OCI-LY7 (cell line): ENCODE results near the gene CFAP57. TPM values are rescaled to one million over a fixed set of nuclear protein-coding genes. Genes with fewer than 3 reads are reported as not detected.

Experiments used
- BruUV-seq: library from RNA; stranded (reverse); fragments of 400-500 nt; replicated peaks from 2 replicates; lab custom pipeline; 2021; lab: Mats Ljungman, UMichigan
- CTCF ChIA-PET: fragments of 300-600 bp; sonication (Branson Sonifier 250); formaldehyde crosslinking; loops from one replicate; lab custom pipeline; 2022; ENCODE audit warnings: antibody characterized with exemption; ENCODE audit not compliant: unreplicated experiment; lab: Charles Lee
- POLR2A ChIA-PET: fragments of 300-600 bp; sonication (Branson Sonifier 250); formaldehyde crosslinking; loops from one replicate; lab custom pipeline; 2022; ENCODE audit warnings: antibody characterized with exemption; lab: Charles Lee
- DNase-seq: peaks from one replicate; pipeline ENCODE4 v3.0.0-alpha.2; 2015; ENCODE audit warnings: low spot score
- H2AFZ ChIP-seq: fragments of 200-600 bp; sonication (generic), shearing (Covaris generic); 2 replicates; pipeline ENCODE4 v1.6.1; 2014; ENCODE audit warnings: mild to moderate bottlenecking, antibody characterized with exemption, low read length, moderate library complexity
- H3K27ac ChIP-seq: fragments of 200-600 bp; sonication (generic); 2 replicates; pipeline ENCODE4 v1.5.1; 2014; ENCODE audit warnings: mixed run types, low read depth, mild to moderate bottlenecking, moderate library complexity, low read length, inconsistent platforms; ENCODE audit not compliant: poor library complexity, severe bottlenecking
- H3K36me3 ChIP-seq: fragments of 200-600 bp; sonication (generic); 2 replicates; pipeline ENCODE4 v1.6.1; 2014; ENCODE audit warnings: mild to moderate bottlenecking, antibody characterized with exemption, low read length, moderate library complexity, mixed read lengths; ENCODE audit not compliant: insufficient read depth
- H3K4me1 ChIP-seq: fragments of 200-600 bp; sonication (generic); 2 replicates; pipeline ENCODE4 v1.5.1; 2014; ENCODE audit warnings: mild to moderate bottlenecking, low read length; ENCODE audit not compliant: insufficient read depth, poor library complexity, severe bottlenecking
- H3K4me2 ChIP-seq: fragments of 200-600 bp; sonication (generic); 2 replicates; pipeline ENCODE4 v1.6.1; 2014; ENCODE audit warnings: mild to moderate bottlenecking, low read length
- H3K4me3 ChIP-seq: fragments of 200-600 bp; sonication (generic); 2 replicates; pipeline ENCODE4 v1.5.1; 2014; ENCODE audit warnings: mild to moderate bottlenecking, low read depth, low read length; ENCODE audit not compliant: poor library complexity, severe bottlenecking
- H3K79me2 ChIP-seq: fragments of 200-600 bp; sonication (generic); 2 replicates; pipeline ENCODE4 v1.6.1; 2016; ENCODE audit warnings: low read depth, mild to moderate bottlenecking, low read length, moderate library complexity, mixed read lengths; ENCODE audit not compliant: insufficient read depth
- H3K9me2 ChIP-seq: fragments of 200-600 bp; sonication (generic); 2 replicates; pipeline ENCODE4 v1.6.1; 2016; ENCODE audit warnings: mild to moderate bottlenecking, low read length, mixed read lengths; ENCODE audit not compliant: insufficient read depth
- H3K9me3 ChIP-seq: fragments of 200-600 bp; sonication (generic); 2 replicates; pipeline ENCODE4 v1.6.1; 2014; ENCODE audit warnings: mild to moderate bottlenecking, mixed run types, low read length, mixed read lengths
- H4K20me1 ChIP-seq: fragments of 200-600 bp; sonication (generic); 2 replicates; pipeline ENCODE4 v1.6.1; 2014; ENCODE audit warnings: mild to moderate bottlenecking, antibody characterized with exemption, low read length, moderate library complexity, mixed read lengths; ENCODE audit not compliant: insufficient read depth
- EZH2phosphoT487 ChIP-seq: fragments of 200-600 bp; sonication (generic); IDR thresholded peaks from 2 replicates; pipeline ENCODE4 v1.6.1; 2018; ENCODE audit warnings: low read depth, borderline replicate concordance, mild to moderate bottlenecking, mixed run types, antibody characterized with exemption, low read length, moderate library complexity, mixed read lengths
- intact Hi-C: fragments of 100-400 bp; cut with micrococcal nuclease; formaldehyde crosslinking; loops from one replicate; pipeline ENCODE4 v1.10.0; 2022; ENCODE audit not compliant: unreplicated experiment
- total RNA-seq, 2 experiments: library from RNA; depleted of rRNA in 1 of 2; stranded (reverse); fragments of >200 nt in 1 of 2; shearing (Covaris generic) in 1 of 2; gene quantifications; 2 replicates each; pipeline ENCODE4 v1.2.3, GENCODE V29; 2014 to 2022
- TF ChIP-seq, protein P1 (sequence below): fragments of 200-600 bp; sonication (generic); conservative IDR thresholded peaks from 2 replicates; pipeline ENCODE4 v1.5.1; 2014; ENCODE audit warnings: mild to moderate bottlenecking, antibody characterized with exemption, low read length, moderate library complexity, mixed read lengths

Gene CFAP57
- total RNA-seq, 2 experiments from 2014 or later: 0.17 TPM; not detected in 1

DNA sequence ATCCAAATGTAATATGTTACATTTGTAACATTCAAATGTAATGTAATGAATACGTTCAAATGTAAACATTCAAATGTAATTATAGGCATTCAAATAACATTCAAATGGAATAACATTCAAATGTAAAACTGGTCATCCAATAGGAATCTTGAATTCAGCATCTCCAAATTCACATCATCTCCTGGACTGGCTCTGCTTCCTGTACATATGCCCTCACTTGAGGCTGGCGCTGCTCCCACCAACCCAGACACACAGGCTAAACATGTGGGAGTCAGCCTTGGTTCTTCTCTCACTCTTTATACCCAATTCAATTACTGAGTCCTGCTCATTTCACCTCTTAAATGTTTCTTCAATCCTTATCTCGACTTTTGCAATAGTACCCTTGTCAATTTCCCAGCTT, 7.0 kb upstream of the CFAP57 start:
- Histone ChIP-seq H3K36me3 (peaks cover 82% of the 10 kb centered on the region), H3K4me3 (no peak overlapping the region), H3K4me1 (no peaks in the 10 kb centered on the region), H3K27ac (no peak overlapping the region), H3K79me2 (no peaks in the 10 kb centered on the region), H3K9me3 (no peaks in the 10 kb centered on the region), H3K4me2 (no peak overlapping the region), H3K9me2 (no peaks in the 10 kb centered on the region), H4K20me1 (no peaks in the 10 kb centered on the region), H2AFZ (no peak overlapping the region)
- BruUV-seq: no TSS peak
- CTCF ChIA-PET: no interaction called here
- no peak for DNase-seq
- POLR2A ChIA-PET: interaction anchor here (0.6 kb wide), 1 partner anchor 1239 kb away, joined by 3 read pairs; no protein-coding TSS in a partner anchor
- no peak for TF ChIP-seq EZH2phosphoT487
- TF ChIP-seq, protein P1, sequence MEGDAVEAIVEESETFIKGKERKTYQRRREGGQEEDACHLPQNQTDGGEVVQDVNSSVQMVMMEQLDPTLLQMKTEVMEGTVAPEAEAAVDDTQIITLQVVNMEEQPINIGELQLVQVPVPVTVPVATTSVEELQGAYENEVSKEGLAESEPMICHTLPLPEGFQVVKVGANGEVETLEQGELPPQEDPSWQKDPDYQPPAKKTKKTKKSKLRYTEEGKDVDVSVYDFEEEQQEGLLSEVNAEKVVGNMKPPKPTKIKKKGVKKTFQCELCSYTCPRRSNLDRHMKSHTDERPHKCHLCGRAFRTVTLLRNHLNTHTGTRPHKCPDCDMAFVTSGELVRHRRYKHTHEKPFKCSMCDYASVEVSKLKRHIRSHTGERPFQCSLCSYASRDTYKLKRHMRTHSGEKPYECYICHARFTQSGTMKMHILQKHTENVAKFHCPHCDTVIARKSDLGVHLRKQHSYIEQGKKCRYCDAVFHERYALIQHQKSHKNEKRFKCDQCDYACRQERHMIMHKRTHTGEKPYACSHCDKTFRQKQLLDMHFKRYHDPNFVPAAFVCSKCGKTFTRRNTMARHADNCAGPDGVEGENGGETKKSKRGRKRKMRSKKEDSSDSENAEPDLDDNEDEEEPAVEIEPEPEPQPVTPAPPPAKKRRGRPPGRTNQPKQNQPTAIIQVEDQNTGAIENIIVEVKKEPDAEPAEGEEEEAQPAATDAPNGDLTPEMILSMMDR: no peak
- intact Hi-C loops: no loop called here

DNA sequence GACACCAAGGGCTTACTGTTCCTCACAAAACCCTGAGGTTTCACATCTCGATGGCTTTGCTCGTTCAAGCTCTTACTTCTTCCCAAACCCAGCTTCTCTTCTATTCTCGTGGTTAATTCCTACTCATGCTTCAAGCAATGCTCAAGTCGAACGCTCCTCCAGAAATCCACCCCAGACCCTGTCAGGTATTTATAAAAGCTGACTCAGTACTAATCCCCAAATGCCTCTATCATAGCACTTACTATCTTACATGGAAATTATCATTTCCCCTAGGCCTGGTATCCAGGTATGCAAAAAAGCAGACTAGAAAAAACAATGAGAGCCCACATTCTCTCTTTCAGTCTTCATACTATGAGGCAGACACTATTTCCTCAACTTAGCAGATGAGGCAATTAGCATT, 6.4 kb upstream of the CFAP57 start:
- no TSS peak for BruUV-seq
- Histone ChIP-seq H3K9me3 (no peaks in the 10 kb centered on the region), H3K36me3 (peaks cover 88% of the 10 kb centered on the region), H3K4me1 (peaks cover 5% of the 10 kb centered on the region), H3K9me2 (no peaks in the 10 kb centered on the region), H3K4me2 (no peak overlapping the region), H3K4me3 (no peak overlapping the region), H3K27ac (no peak overlapping the region), H2AFZ (no peak overlapping the region), H3K79me2 (peaks cover 3% of the 10 kb centered on the region), H4K20me1 (no peaks in the 10 kb centered on the region)
- ChIA-PET CTCF (no interaction called here), POLR2A (no interaction called here)
- intact Hi-C loops: no loop called here
- TF ChIP-seq, protein P1: no peak
- no peak for TF ChIP-seq EZH2phosphoT487
- DNase-seq: no peak

DNA sequence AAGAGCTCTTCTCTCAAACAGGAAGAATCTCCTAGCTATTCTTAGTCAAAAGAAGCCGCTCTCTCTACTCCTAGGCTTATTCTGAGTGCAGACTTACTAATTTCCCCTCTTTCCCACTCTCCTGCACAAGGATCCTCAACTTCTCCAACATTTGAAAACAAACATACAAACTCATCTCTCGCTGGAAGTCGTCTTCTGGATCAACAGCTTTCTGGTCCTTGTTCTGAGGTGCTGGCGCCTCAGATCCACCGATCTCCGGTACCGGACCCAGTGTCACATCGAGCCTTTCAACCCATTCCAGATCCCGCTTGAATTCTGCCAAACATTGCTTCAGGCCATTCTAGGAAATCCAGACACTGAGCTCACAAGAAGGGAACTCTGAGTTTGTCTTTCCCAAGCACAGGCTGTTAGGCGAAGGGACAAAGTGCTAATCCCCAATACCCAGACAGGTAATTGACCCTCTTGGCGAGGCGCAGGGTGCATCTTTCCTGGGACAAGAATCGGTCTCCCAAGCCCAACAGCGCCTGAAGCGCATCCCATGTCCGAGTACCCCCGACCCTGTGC, 736 bp upstream of the CFAP57 start:
- Histone ChIP-seq H4K20me1 (no peaks in the 10 kb centered on the region), H3K27ac (no peak overlapping the region), H3K4me2 (peak overlapping the region; percentile 94), H3K79me2 (peaks cover 16% of the 10 kb centered on the region), H2AFZ (peak overlapping the region; percentile 81; the same call in 1 of the 2 replicates), H3K36me3 (peaks cover 44% of the 10 kb centered on the region), H3K9me3 (no peaks in the 10 kb centered on the region), H3K4me1 (peaks cover 18% of the 10 kb centered on the region), H3K9me2 (no peaks in the 10 kb centered on the region), H3K4me3 (peak overlapping the region; percentile 99)
- intact Hi-C loops: no loop called here
- peak; percentile 11 for DNase-seq
- TSS peak; percentile 73 for BruUV-seq
- POLR2A ChIA-PET: interaction anchor here (0.5 to 1.0 kb wide), 2 partner anchors 50 to 693 kb away, joined by 3 read pairs; no protein-coding TSS in a partner anchor
- TF ChIP-seq EZH2phosphoT487: no peak
- TF ChIP-seq, protein P1: no peak
- CTCF ChIA-PET: interaction anchor here (0.6 kb wide), 1 partner anchor 607 kb away, joined by 3 read pairs; no protein-coding TSS in a partner anchor
